Thoracic aorta (tissue), 2 donors: ENCODE data around the gene GJA3. TPM values are rescaled to one million over a fixed set of nuclear protein-coding genes. Genes with fewer than 3 reads are reported as not detected.
A peak's percentile ranks its signal among the peaks of the same experiment; 100 is the strongest.

ENCODE experiments used
- ATAC-seq: fragments of 150-250 bp; one replicate; pipeline ENCODE4 v1.8.0; 2017; ENCODE audit warnings: low read depth; ENCODE audit not compliant: insufficient number of reproducible peaks, low FRiP score
- DNase-seq: peaks from one replicate; pipeline ENCODE4 v3.0.0-alpha.2; 2020; ENCODE audit warnings: low spot score
- H3K27ac ChIP-seq, 2 donors: fragments of 200-600 bp; sonication (generic); 1 replicate in 1 of 2; 2 replicates in 1 of 2; pipeline ENCODE4 v1.5.1; 2016; ENCODE audit warnings: mild to moderate bottlenecking in 2 of 2, moderate library complexity in 2 of 2
- H3K27me3 ChIP-seq: fragments of 200-600 bp; sonication (generic); replicated peaks from 2 replicates; pipeline ENCODE4 v1.6.0; 2016; ENCODE audit warnings: mild to moderate bottlenecking; ENCODE audit not compliant: insufficient read depth
- H3K36me3 ChIP-seq: fragments of 200-600 bp; sonication (generic); one replicate; pipeline ENCODE4 v1.5.1; 2016
- H3K4me1 ChIP-seq, 2 donors: fragments of 200-600 bp; sonication (generic); 1 replicate in 1 of 2; 2 replicates in 1 of 2; pipeline versions ENCODE4 v1.5.1 to v1.6.0; 2016; ENCODE audit warnings: low read depth in 2 of 2, mild to moderate bottlenecking in 1 of 2; ENCODE audit not compliant: control insufficient read depth in 1 of 2
- H3K4me3 ChIP-seq: fragments of 200-600 bp; sonication (generic); 2 replicates; pipeline ENCODE4 v1.5.1; 2016; ENCODE audit warnings: mild to moderate bottlenecking
- H3K9me3 ChIP-seq: fragments of 200-600 bp; sonication (generic); 2 replicates; pipeline ENCODE4 v1.5.1; 2016
- total RNA-seq, 2 donors: library from RNA; depleted of rRNA; stranded (reverse); fragments of >200 nt; gene quantifications; one replicate each; pipeline versions ENCODE4 v1.1.0 to v1.2.3, GENCODE V29; 2016
- TF ChIP-seq, protein P1 (sequence below): fragments of 200-600 bp; sonication (generic); IDR thresholded peaks from one replicate; pipeline ENCODE4 v1.5.1; 2019; ENCODE audit warnings: antibody characterized with exemption

The GJA3 gene
- total RNA-seq, 2 donors from 2014 or later = under 0.01 TPM; not detected in 1

DNA sequence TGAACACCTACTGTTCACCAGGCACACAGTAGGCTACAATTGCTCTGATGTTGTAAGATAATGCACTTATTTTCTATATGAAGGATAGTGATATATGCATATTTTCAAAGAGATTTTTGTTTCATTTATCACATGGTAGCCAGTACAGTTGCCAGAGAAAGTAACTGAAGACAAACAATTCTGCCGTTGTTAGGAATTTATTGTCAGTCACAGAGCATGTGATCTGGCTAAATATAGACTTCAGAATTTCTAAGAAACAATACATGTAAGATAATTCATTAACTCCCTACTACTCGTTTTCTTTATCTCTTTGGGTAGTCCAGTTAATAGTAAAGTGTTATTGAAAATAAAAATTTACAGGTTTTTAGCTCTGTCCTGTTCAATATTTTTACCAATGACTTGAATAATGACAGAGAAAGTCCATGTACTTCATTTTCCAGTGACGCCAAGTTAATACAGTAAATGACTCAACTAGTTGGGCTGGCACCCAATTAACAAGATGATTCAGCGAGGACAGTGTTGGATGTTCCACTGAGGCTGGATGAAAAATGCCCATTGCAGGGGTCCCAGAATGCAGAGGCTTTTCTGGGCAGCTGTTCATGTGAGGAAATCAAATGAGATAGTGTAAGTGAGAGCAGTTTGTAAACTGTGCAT, 35.6 kb downstream of the GJA3 start:
- H3K27me3 ChIP-seq = no peaks in the 10 kb centered on the region
- no peak overlapping the region for H3K27ac ChIP-seq
- peaks cover 6 to 28% of the 10 kb centered on the region in 2 donors for H3K4me1 ChIP-seq
- H3K9me3 ChIP-seq = no peaks in the 10 kb centered on the region
- no peak for DNase-seq
- no peaks in the 10 kb centered on the region for H3K36me3 ChIP-seq
- TF ChIP-seq, protein P1, sequence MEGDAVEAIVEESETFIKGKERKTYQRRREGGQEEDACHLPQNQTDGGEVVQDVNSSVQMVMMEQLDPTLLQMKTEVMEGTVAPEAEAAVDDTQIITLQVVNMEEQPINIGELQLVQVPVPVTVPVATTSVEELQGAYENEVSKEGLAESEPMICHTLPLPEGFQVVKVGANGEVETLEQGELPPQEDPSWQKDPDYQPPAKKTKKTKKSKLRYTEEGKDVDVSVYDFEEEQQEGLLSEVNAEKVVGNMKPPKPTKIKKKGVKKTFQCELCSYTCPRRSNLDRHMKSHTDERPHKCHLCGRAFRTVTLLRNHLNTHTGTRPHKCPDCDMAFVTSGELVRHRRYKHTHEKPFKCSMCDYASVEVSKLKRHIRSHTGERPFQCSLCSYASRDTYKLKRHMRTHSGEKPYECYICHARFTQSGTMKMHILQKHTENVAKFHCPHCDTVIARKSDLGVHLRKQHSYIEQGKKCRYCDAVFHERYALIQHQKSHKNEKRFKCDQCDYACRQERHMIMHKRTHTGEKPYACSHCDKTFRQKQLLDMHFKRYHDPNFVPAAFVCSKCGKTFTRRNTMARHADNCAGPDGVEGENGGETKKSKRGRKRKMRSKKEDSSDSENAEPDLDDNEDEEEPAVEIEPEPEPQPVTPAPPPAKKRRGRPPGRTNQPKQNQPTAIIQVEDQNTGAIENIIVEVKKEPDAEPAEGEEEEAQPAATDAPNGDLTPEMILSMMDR = no peak
- no peak for ATAC-seq
- H3K4me3 ChIP-seq = no peak overlapping the region

DNA sequence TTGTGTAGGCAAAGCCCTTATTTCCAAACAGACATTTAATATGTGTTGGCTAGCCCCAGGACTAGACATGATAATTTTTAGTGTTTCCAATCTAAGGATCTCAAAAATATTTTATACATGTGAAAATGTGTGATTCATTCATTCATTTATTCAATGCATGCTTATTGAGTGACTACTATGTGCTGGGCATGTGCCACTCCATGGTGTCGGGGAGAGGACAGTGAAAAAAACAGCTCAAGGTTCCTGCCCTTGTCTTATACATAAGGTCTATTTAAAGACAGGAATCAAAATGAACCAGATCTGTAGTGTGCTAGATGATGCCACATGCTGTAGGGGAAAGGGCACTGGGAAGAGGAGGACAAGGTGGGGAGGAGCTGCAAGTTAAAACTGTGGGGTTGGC, 36.5 kb downstream of the GJA3 start:
- DNase-seq = no peak
- TF ChIP-seq, protein P1 = no peak
- H3K27me3 ChIP-seq = no peaks in the 10 kb centered on the region

DNA sequence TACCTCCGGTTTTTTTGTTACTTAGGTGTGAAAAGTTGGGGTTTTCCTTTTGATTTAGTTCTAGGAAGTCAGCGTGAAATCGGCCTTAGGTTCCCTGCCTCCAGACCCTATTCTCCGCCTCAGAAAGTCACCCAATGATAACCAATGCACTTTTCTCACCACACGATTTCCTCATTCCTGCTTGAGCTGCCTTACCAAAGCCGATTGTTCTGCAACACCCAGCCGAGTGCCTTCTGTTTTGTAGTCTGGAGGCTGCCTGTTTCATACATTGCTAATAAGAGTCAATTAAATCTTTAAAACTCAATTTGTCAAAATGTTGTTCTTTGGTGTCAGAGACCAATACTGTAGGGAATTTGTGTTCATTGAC, 39.7 kb downstream of the GJA3 start:
- ATAC-seq (no peak), DNase-seq (no peak)
- H3K4me1 ChIP-seq = peaks cover 0 to 23% of the 10 kb centered on the region in 2 donors
- H3K36me3 ChIP-seq = no peaks in the 10 kb centered on the region
- peak overlapping the region; percentile 66 for H3K4me3 ChIP-seq
- TF ChIP-seq, protein P1 = no peak
- H3K27ac ChIP-seq = no peak overlapping the region
- no peaks in the 10 kb centered on the region for H3K27me3 ChIP-seq
- no peaks in the 10 kb centered on the region for H3K9me3 ChIP-seq

More for the DNA sequence above, 36.5 kb downstream of the GJA3 start:
- H3K9me3 ChIP-seq = no peaks in the 10 kb centered on the region
- H3K36me3 ChIP-seq = no peaks in the 10 kb centered on the region
- no peak for ATAC-seq
- H3K4me3 ChIP-seq = no peak overlapping the region
- H3K27ac ChIP-seq = no peak overlapping the region
- H3K4me1 ChIP-seq = peaks cover 6 to 36% of the 10 kb centered on the region in 2 donors

DNA sequence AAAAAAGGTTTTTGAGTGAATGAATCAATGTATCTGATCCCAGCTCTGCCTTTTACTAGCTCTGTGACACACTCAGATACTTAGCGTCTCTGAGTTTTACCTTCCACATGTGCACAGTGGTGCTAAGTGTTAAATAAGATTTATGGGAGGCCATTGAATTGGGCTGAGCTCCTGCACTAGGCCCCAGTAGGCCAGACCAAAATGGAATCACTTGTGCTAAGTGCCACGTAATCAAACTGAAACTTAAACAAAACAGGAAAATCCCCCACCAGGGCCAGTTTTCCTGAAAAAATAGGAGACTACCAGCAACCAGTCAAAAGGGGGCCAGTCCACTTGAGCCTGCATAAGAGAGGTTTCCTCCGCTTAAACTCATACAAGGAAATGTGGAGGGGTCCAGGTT, 40.9 kb downstream of the GJA3 start:
- Histone ChIP-seq H3K4me3 (peak overlapping the region; percentile 66), H3K27ac (peak overlapping the region; percentile 26 to 82)
- ATAC-seq = no peak

DNA sequence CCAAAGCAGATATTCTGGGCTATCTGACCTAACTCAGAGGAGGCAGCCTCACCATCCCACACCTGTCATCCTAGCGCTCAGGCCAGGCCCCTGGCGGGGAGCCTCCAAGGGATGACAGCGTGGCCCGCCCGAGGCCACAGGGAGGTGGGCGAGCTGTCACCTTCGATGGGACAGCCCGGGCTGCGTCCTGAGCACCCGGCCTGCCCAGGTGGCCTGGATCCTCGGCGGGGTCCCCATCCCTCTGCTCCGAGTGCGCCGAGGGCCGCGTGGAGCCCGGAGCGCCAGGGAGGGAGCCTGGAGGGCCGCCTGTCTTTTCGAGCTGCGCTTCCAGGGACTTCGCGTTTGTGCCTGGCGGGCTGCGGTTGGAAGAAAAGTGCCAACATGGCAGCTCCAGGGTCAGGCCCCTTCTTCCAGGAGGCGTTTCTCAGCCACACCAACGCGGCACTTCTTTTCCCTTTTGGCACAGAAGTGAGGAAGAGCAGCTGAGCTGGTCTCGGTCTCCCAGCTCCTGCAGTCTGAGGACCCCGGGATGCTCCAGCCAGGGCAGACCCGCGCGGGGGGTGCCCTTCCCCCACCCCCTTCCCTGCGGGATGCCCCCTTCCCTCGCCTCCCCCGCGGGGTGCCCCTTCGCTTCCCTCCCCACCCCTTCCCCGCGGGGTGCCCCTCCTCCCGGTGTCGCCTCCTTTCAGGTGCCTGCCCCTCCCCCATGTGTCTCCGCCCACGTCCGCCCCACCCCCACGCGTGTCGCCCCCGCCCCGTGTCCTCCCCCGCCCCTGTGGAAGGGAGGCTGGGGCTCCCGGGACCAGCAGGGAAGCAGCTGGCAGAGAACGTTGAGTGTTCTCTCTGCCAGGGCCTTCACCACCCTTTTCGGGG, 42.3 kb downstream of the GJA3 start:
- Histone ChIP-seq H3K4me3 (peak overlapping the region; percentile 97), H3K27me3 (no peaks in the 10 kb centered on the region), H3K36me3 (no peaks in the 10 kb centered on the region), H3K9me3 (no peaks in the 10 kb centered on the region), H3K4me1 (peaks cover 0 to 15% of the 10 kb centered on the region in 2 donors), H3K27ac (peak overlapping the region; percentile 75 to 82)
- DNase-seq = no peak
- peak; percentile 57 for ATAC-seq
- TF ChIP-seq, protein P1 = no peak

More for the DNA sequence above, 40.9 kb downstream of the GJA3 start:
- no peak for DNase-seq
- Histone ChIP-seq H3K9me3 (no peaks in the 10 kb centered on the region), H3K4me1 (peaks cover 0 to 15% of the 10 kb centered on the region in 2 donors), H3K27me3 (no peaks in the 10 kb centered on the region), H3K36me3 (no peaks in the 10 kb centered on the region)
- TF ChIP-seq, protein P1 = no peak
